K562 (cell line): Measurements from ENCODE around the gene OTOA. TPM values are rescaled to one million over a fixed set of nuclear protein-coding genes. Genes with fewer than 3 reads are reported as not detected.

Experiments
- ATAC-seq: fragments of 200-7000 bp; cut with Tn5 transposase; 3 replicates; pipeline ENCODE4 v1.9.1; 2020; ENCODE audit warnings: moderate library complexity
- BruUV-seq: library from RNA; stranded (reverse); fragments of 400-500 nt; replicated peaks from 2 replicates; lab custom pipeline; 2021; lab: Mats Ljungman, UMichigan
- CTCF ChIA-PET: fragments of 300-600 bp; formaldehyde crosslinking; extraction: SDS; loops from one replicate; lab custom pipeline; 2021; ENCODE audit warnings: low intra/inter-chr PET ratio; lab: Yijun Ruan, JAX
- POLR2A ChIA-PET: fragments of 300-600, 350-650 bp; sonication (Branson Sonifier 250); formaldehyde crosslinking; extraction: SDS; loops from one replicate; lab custom pipeline; 2021; ENCODE audit warnings: antibody characterized with exemption, inconsistent platforms; lab: Yijun Ruan, JAX
- DNase-seq, 4 experiments: peaks; one replicate each; pipeline versions ENCODE4 v3.0.0 to v3.0.0-alpha.2; 2011 to 2018; ENCODE audit warnings: low spot score in 3 of 4, mixed read lengths in 3 of 4; ENCODE audit errors: extremely low read depth in 1 of 4
- FAIRE-seq: peaks from 2 replicates; lab custom pipeline; 2011; peaks lifted over from hg19 to GRCh38; lab: Jason Lieb, UNC
- H2AFZ ChIP-seq: 2 replicates; pipeline ENCODE4 v1.6.0; 2011; ENCODE audit warnings: low read depth, low read length, control low read depth, inconsistent platforms
- H3K27ac ChIP-seq: fragments of 200-600 bp; 3 replicates; pipeline ENCODE4 v1.8.0; 2011; ENCODE audit warnings: low read depth, mild to moderate bottlenecking, control low read depth, inconsistent platforms, low read length, moderate library complexity, mixed read lengths; ENCODE audit errors: extremely low read depth
- H3K27me3 ChIP-seq, 2 experiments: fragments of 300-600 bp in 1 of 2; 2 replicates in 1 of 2; 3 replicates in 1 of 2; pipeline versions ENCODE4 v1.6.0 to v1.8.0; 2011; ENCODE audit warnings: inconsistent platforms in 2 of 2, low read length in 2 of 2, mild to moderate bottlenecking in 1 of 2, mixed read lengths in 1 of 2, moderate library complexity in 1 of 2; ENCODE audit not compliant: control insufficient read depth in 2 of 2, insufficient read depth in 2 of 2
- H3K36me3 ChIP-seq: fragments of 300-600 bp; 3 replicates; pipeline ENCODE4 v1.8.0; 2011; ENCODE audit warnings: mild to moderate bottlenecking, low read length, inconsistent platforms; ENCODE audit not compliant: control insufficient read depth, insufficient read depth
- H3K4me1 ChIP-seq, 2 experiments: fragments of 200-600 bp in 1 of 2; replicated peaks in 1 of 2; 2 replicates in 1 of 2; 3 replicates in 1 of 2; pipeline versions ENCODE4 v1.5.1 to v1.8.0; 2011; ENCODE audit warnings: inconsistent platforms in 2 of 2, low read length in 2 of 2, mild to moderate bottlenecking in 1 of 2, mixed read lengths in 1 of 2, moderate library complexity in 1 of 2; ENCODE audit not compliant: control insufficient read depth in 2 of 2, insufficient read depth in 2 of 2
- H3K4me2 ChIP-seq: 2 replicates; pipeline ENCODE4 v1.6.1; 2011; ENCODE audit warnings: low read length, control low read depth, inconsistent platforms, mixed read lengths; ENCODE audit not compliant: insufficient read depth
- H3K4me3 ChIP-seq: fragments of 200-600 bp; sonication (generic), shearing (Covaris generic); 2 replicates; pipeline ENCODE4 v1.5.1; 2016; ENCODE audit warnings: control low read depth, inconsistent platforms
- H3K79me2 ChIP-seq: fragments of 200-600 bp; 3 replicates; pipeline ENCODE4 v1.8.0; 2011; ENCODE audit warnings: low read length, inconsistent platforms; ENCODE audit not compliant: control insufficient read depth, insufficient read depth
- H3K9ac ChIP-seq, 2 experiments: 2 replicates each; pipeline versions ENCODE4 v1.6.0 to v1.6.1; 2011; ENCODE audit warnings: low read depth in 2 of 2, low read length in 2 of 2, control low read depth in 1 of 2, inconsistent platforms in 1 of 2, mild to moderate bottlenecking in 1 of 2, mixed read lengths in 1 of 2; ENCODE audit not compliant: insufficient read depth in 1 of 2
- H3K9me1 ChIP-seq: one replicate; pipeline ENCODE4 v1.6.0; 2011; ENCODE audit warnings: inconsistent platforms, mild to moderate bottlenecking, low read length, moderate library complexity; ENCODE audit not compliant: control insufficient read depth, insufficient read depth
- H3K9me3 ChIP-seq: replicated peaks from 2 replicates; pipeline ENCODE4 v1.5.1; 2011; ENCODE audit warnings: low read depth, low read length, inconsistent platforms; ENCODE audit not compliant: control insufficient read depth, insufficient read depth
- H4K20me1 ChIP-seq: replicated peaks from 2 replicates; pipeline ENCODE4 v1.6.1; 2011; ENCODE audit warnings: low read length, inconsistent platforms, mixed read lengths; ENCODE audit not compliant: control insufficient read depth, insufficient read depth
- CUX1 ChIP-seq: fragments of 200-800 bp; sonication (Bioruptor generic); IDR thresholded peaks from 2 replicates; pipeline ENCODE4 v1.6.1; 2016; ENCODE audit warnings: missing genetic modification characterization, missing compliant biosample characterization
- EP400 ChIP-seq: fragments of 450-650 bp; IDR thresholded peaks from 2 replicates; pipeline ENCODE4 v1.6.1; 2017; ENCODE audit warnings: antibody characterized with exemption, mild to moderate bottlenecking, moderate library complexity
- ETV1 ChIP-seq: fragments of 450-650 bp; conservative IDR thresholded peaks from 2 replicates; pipeline ENCODE4 v1.6.1; 2016; ENCODE audit warnings: missing genetic modification characterization, control low read depth, low read depth, missing compliant biosample characterization
- FOS ChIP-seq: IDR thresholded peaks from 3 replicates; pipeline ENCODE4 v1.6.1; 2011; ENCODE audit not compliant: insufficient read length; ENCODE audit errors: extremely low read depth
- GABPB1 ChIP-seq: sonication (generic); formaldehyde crosslinking; IDR thresholded peaks from 2 replicates; pipeline ENCODE4 v1.8.0; 2022; ENCODE audit warnings: mild to moderate bottlenecking, missing genetic modification reagents
- NFRKB ChIP-seq: fragments of 450-650 bp; IDR thresholded peaks from 2 replicates; pipeline ENCODE4 v1.6.1; 2016; ENCODE audit warnings: low read depth
- PYGO2 ChIP-seq: fragments of 450-650 bp; IDR thresholded peaks from 2 replicates; pipeline ENCODE4 v1.6.1; 2016; ENCODE audit warnings: mild to moderate bottlenecking, missing genetic modification characterization, moderate library complexity, missing compliant biosample characterization
- TCF3 ChIP-seq: sonication (generic); formaldehyde crosslinking; IDR thresholded peaks from 2 replicates; pipeline ENCODE4 v1.4.0; 2020; ENCODE audit warnings: mild to moderate bottlenecking, missing genetic modification reagents
- THAP12 ChIP-seq: fragments of 250-450 bp; sonication (Bioruptor Pico); IDR thresholded peaks from 2 replicates; pipeline ENCODE4 v1.9.0; 2021; ENCODE audit warnings: mild to moderate bottlenecking, inconsistent platforms
- TOE1 ChIP-seq, 2 experiments: fragments of 450-650 bp in 1 of 2; sonication (generic) in 1 of 2; formaldehyde crosslinking in 1 of 2; IDR thresholded peaks; 2 replicates each; pipeline versions ENCODE4 v1.7.1 to v1.8.0; 2016 to 2022; ENCODE audit warnings: borderline replicate concordance in 2 of 2, mild to moderate bottlenecking in 2 of 2, antibody characterized with exemption in 1 of 2, inconsistent platforms in 1 of 2, low read depth in 1 of 2, missing genetic modification reagents in 1 of 2, moderate library complexity in 1 of 2
- ZNF184 ChIP-seq: sonication (generic); formaldehyde crosslinking; IDR thresholded peaks from 2 replicates; pipeline ENCODE4 v1.5.0; 2020; ENCODE audit warnings: missing genetic modification reagents
- ZNF384 ChIP-seq: IDR thresholded peaks from 2 replicates; pipeline ENCODE4 v1.6.1; 2012; ENCODE audit warnings: low read depth, low read length, improper control_type of control experiment
- WGBS: fragments of 100-300 bp; shearing (Covaris generic); methylation state at CpG from one replicate; pipeline ENCODE4 v1.1.6; 2016; ENCODE audit warnings: low coverage, mixed read lengths; ENCODE audit not compliant: insufficient coverage; ENCODE audit errors: missing lambda C conversion rate; 5-methylcytosine and 5-hydroxymethylcytosine counted together
- in situ Hi-C: fragments of 300-500 bp; cut with MboI; formaldehyde crosslinking; loops from 4 replicates; pipeline ENCODE4 v1.15.0; 2018; ENCODE audit warnings: inconsistent platforms, mixed read lengths
- intact Hi-C: fragments of 100-400 bp; cut with micrococcal nuclease; formaldehyde crosslinking; loops from 2 replicates; pipeline ENCODE4 v1.14.2; 2022
- polyA plus RNA-seq, 8 experiments: library from polyadenylated mRNA; depleted of rRNA in 4 of 8; stranded (reverse) in 5 of 8; unstranded in 3 of 8; fragments of >200 nt; fragmentation: Nextera tagmentation in 2 of 8; fragmentation: Illumina TruSeq in 1 of 8; extraction: Ambion mirVana in 2 of 8; extraction: Trizol in 1 of 8; gene quantifications; 2 replicates each; pipeline versions ENCODE4 v1.2.1 to v1.2.3, GENCODE V29; 2011 to 2014; ENCODE audit warnings: inconsistent platforms in 1 of 8, missing spikeins in 1 of 8
- total RNA-seq, 7 experiments: library from RNA; depleted of rRNA in 6 of 7; stranded (reverse); fragments of >200 nt in 6 of 7; fragmentation: Illumina TruSeq in 2 of 7; extraction: Trizol in 2 of 7; gene quantifications; 2 replicates each; pipeline versions ENCODE4 v1.2.1 to v1.2.3, GENCODE V29; 2011 to 2021; ENCODE audit warnings: low replicate concordance in 1 of 7

OTOA gene
- total and polyA plus RNA-seq, 9 of the 15 experiments (the other 6 are each of a cell fraction or from before 2014, with no cell fraction given), result 0.04 TPM; not detected in 8

- CTCF ChIA-PET, result no interaction called here
- WGBS, result 0% methylated on average over 6 of the region's 6 CpGs
- no peak overlapping the region for H3K4me2 ChIP-seq
- TF ChIP-seq GABPB1, result no peak
- TF ChIP-seq FOS, result no peak
- no peak for TF ChIP-seq ZNF184 (CRISPR knock-in tag)
- TF ChIP-seq CUX1 (CRISPR knock-in tag), result no peak
- TF ChIP-seq ETV1 (tag), result no peak
- TF ChIP-seq TOE1 (IDR thresholded peaks at IDR 0.05; ENCODE audit: borderline replicate concordance), result no peak
- TF ChIP-seq TOE1 (CRISPR knock-in tag; IDR thresholded peaks at IDR 0.05; ENCODE audit: borderline replicate concordance, low read depth), result no peak
- TF ChIP-seq THAP12, result no peak
- TF ChIP-seq TCF3 (CRISPR knock-in tag), result no peak
- TF ChIP-seq ZNF384, result no peak
- TF ChIP-seq NFRKB, result no peak
- no peak for TF ChIP-seq PYGO2 (tag)
- TF ChIP-seq EP400, result no peak
Measured at GRCh38 chr16:21719283-21719682, 55.5 kb downstream of the OTOA start.

More at GRCh38 chr16:21719283-21719682, 55.5 kb downstream of the OTOA start:
- in situ Hi-C loops, result loop anchor here (25.0 kb wide), 2 partner anchors 93 to 218 kb away; no protein-coding TSS in a partner anchor
- DNase-seq (no peak), FAIRE-seq (no peak), ATAC-seq (no peak)
- intact Hi-C loops, result no loop called here
- H3K9me3 ChIP-seq, result no peaks in the 10 kb centered on the region
- H3K4me3 ChIP-seq, result no peak overlapping the region
- H4K20me1 ChIP-seq, result no peaks in the 10 kb centered on the region
- BruUV-seq, result no TSS peak
- H2AFZ ChIP-seq, result no peak overlapping the region
- H3K79me2 ChIP-seq, result no peaks in the 10 kb centered on the region
- no peak overlapping the region for H3K27ac ChIP-seq
- H3K27me3 ChIP-seq, result peaks cover 13 to 26% of the 10 kb centered on the region in 2 experiments; a peak in 4 of 5 replicates
- no peak overlapping the region for H3K9ac ChIP-seq
- H3K9me1 ChIP-seq, result no peaks in the 10 kb centered on the region
- no peaks in the 10 kb centered on the region for H3K4me1 ChIP-seq
- POLR2A ChIA-PET, result interaction anchor here (0.8 to 1.2 kb wide), 2 partner anchors 10 to 427 kb away, joined by 4 read pairs; no protein-coding TSS in a partner anchor
- no peaks in the 10 kb centered on the region for H3K36me3 ChIP-seq
